ENCODE results near the gene IGSF21.

DNA sequence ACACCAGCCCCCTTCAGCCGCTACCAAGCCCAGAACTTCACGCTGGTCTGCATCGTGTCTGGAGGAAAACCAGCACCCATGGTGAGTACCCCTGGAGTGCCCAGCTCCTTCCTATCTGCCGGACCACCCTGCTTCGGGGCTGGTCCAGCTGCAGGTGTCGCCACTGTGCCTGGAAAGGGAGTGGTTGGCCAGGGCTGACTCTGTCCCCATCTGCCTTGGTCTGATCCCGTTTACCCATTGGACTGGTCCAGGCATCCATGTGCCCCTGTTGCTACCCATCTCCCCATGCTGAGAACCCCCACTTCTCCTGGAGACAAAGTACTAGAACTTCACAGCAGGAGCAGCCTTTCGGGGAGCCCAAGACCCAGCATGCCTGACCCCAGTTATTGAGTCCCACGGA is 254.6 kb downstream of the IGSF21 start:
- TF ChIP-seq CTCF (IDR thresholded peaks at IDR 0.05; ENCODE audit: low read length) (no peak), EZH2 (optimal IDR thresholded peaks at IDR 0.05; ENCODE audit: low read depth, low read length) (no peak)
